H1 (cell line): ENCODE results near the gene DDB1. TPM values are rescaled to one million over a fixed set of nuclear protein-coding genes. Genes with fewer than 3 reads are reported as not detected.

ENCODE experiments used
- ASH2L ChIP-seq: fragments of 200-600, 300-600 bp; sonication (generic); IDR thresholded peaks from one replicate; pipeline ENCODE4 v1.7.1; 2017; ENCODE audit warnings: low read length
- CHD7 ChIP-seq: fragments of 300-600 bp; sonication (generic); IDR thresholded peaks from 2 replicates; pipeline ENCODE4 v1.7.1; 2012; ENCODE audit warnings: low read length, moderate library complexity, mild to moderate bottlenecking, inconsistent platforms; ENCODE audit not compliant: insufficient replicate concordance
- KDM4A ChIP-seq: IDR thresholded peaks from one replicate; pipeline ENCODE4 v1.7.1; 2012; ENCODE audit warnings: low read depth, mild to moderate bottlenecking, moderate library complexity, low read length, inconsistent platforms; ENCODE audit not compliant: severe bottlenecking
- KDM5A ChIP-seq: fragments of 200-600 bp; IDR thresholded peaks from 2 replicates; pipeline ENCODE4 v1.7.1; 2012; ENCODE audit warnings: mild to moderate bottlenecking, low read length, inconsistent platforms, mixed read lengths
- POLR2AphosphoS5 ChIP-seq: IDR thresholded peaks from 2 replicates; pipeline ENCODE4 v1.6.1; 2011; ENCODE audit warnings: low read depth, low read length
- SP1 ChIP-seq: IDR thresholded peaks from 2 replicates; pipeline ENCODE4 v1.6.1; 2011; ENCODE audit warnings: low read depth, low read length
- SP2 ChIP-seq: IDR thresholded peaks from 2 replicates; pipeline ENCODE4 v1.6.1; 2012; ENCODE audit warnings: mild to moderate bottlenecking, low read length, inconsistent platforms
- TBP ChIP-seq: IDR thresholded peaks from 2 replicates; pipeline ENCODE4 v1.6.1; 2011; ENCODE audit warnings: low read depth, low read length, improper control_type of control experiment
- USF2 ChIP-seq: IDR thresholded peaks from 2 replicates; pipeline ENCODE4 v1.6.1; 2011; ENCODE audit warnings: low read length, improper control_type of control experiment
- ZNF274 ChIP-seq: IDR thresholded peaks from 2 replicates; pipeline ENCODE4 v1.7.0; 2012; ENCODE audit warnings: low read length, borderline replicate concordance; ENCODE audit errors: extremely low read depth
- polyA plus RNA-seq, 7 experiments: library from polyadenylated mRNA; depleted of rRNA in 3 of 7; stranded (reverse) in 5 of 7; unstranded in 2 of 7; fragments of >200 nt in 5 of 7; fragments of 200-250 nt in 2 of 7; gene quantifications; 1 replicate in 5 of 7; 2 replicates in 1 of 7; 4 replicates in 1 of 7; pipeline versions ENCODE4 v1.2.1 to v1.2.3, GENCODE V29; 2011 to 2013; ENCODE audit warnings: missing spikeins in 2 of 7, mixed read lengths in 2 of 7
- total RNA-seq: library from RNA; stranded (reverse); fragmentation: NEBNext Ultra II Directional; extraction: Animal tissue kit (Norgen Biotek cat#: 25700); gene quantifications from 2 replicates; pipeline ENCODE4 v1.2.1, GENCODE V29; 2021

DDB1 gene
- total and polyA plus RNA-seq, 2 of the 8 experiments (the other 6 are each of a cell fraction or from before 2014, with no cell fraction given) = 275 to 306 TPM

- TF ChIP-seq CHD7 (no peak), SP1 (no peak), ZNF274 (no peak), POLR2AphosphoS5 (peak; percentile 83), SP2 (no peak; the same call in 1 of the 2 replicates), ASH2L (peak; percentile 86), KDM4A (peak; percentile 28), TBP (peak; percentile 95), KDM5A (no peak), USF2 (no peak)
These were observed 29.0 kb upstream of the DDB1 start, which contains the start of the genes CYB561A3 and TMEM138 (continued) for GRCh38 chr11:61361741-61362541.
